SK-N-SH (cell line): Measurements from ENCODE around the gene C16orf74. TPM values are rescaled to one million over a fixed set of nuclear protein-coding genes. Genes with fewer than 3 reads are reported as not detected.

ENCODE experiments used
- CTCF ChIA-PET: fragments of 300-600, 350-600 bp; formaldehyde crosslinking; extraction: SDS; loops from one replicate; lab custom pipeline; 2021; lab: Yijun Ruan, JAX
- POLR2A ChIA-PET: fragments of 350-600 bp; sonication (Branson Sonifier 250); formaldehyde crosslinking; extraction: SDS; loops from one replicate; lab custom pipeline; 2020; ENCODE audit warnings: antibody characterized with exemption, inconsistent platforms; lab: Yijun Ruan, JAX
- DNase-seq: peaks from one replicate; pipeline ENCODE4 v3.0.0; 2012
- H2AFZ ChIP-seq: fragments of 200-600 bp; sonication (generic); 2 replicates; pipeline ENCODE4 v1.8.1; 2016; ENCODE audit warnings: antibody characterized with exemption, mild to moderate bottlenecking, low read depth
- H3F3A ChIP-seq: fragments of 200-600 bp; sonication (generic); replicated peaks from 2 replicates; pipeline ENCODE3; 2016; ENCODE audit warnings: antibody characterized with exemption, mild to moderate bottlenecking; ENCODE audit not compliant: insufficient read depth
- H3K27ac ChIP-seq, 2 experiments: fragments of 200-500 bp in 1 of 2; fragments of 200-600 bp in 1 of 2; sonication (Bioruptor generic) in 1 of 2; sonication (generic), shearing (Covaris generic) in 1 of 2; 2 replicates each; pipeline versions ENCODE4 v1.5.1 to v1.6.1; 2014 to 2016; ENCODE audit warnings: low read depth in 2 of 2, inconsistent platforms in 1 of 2, low read length in 1 of 2, mild to moderate bottlenecking in 1 of 2, mixed read lengths in 1 of 2
- H3K27me3 ChIP-seq: fragments of 200-600 bp; sonication (generic), shearing (Covaris generic); 2 replicates; pipeline ENCODE4 v1.6.1; 2016; ENCODE audit warnings: mixed run types; ENCODE audit not compliant: insufficient read depth
- H3K36me3 ChIP-seq, 2 experiments: fragments of 200-500 bp in 1 of 2; fragments of 200-600 bp in 1 of 2; sonication (Bioruptor generic) in 1 of 2; sonication (generic) in 1 of 2; replicated peaks in 1 of 2; 2 replicates each; pipeline versions ENCODE3 to v1.5.1; 2014 to 2016; ENCODE audit warnings: low read length in 1 of 2, mild to moderate bottlenecking in 1 of 2; ENCODE audit not compliant: insufficient read depth in 2 of 2, control insufficient read depth in 1 of 2
- H3K4me1 ChIP-seq, 2 experiments: fragments of 200-500 bp in 1 of 2; fragments of 200-600 bp in 1 of 2; sonication (Bioruptor generic) in 1 of 2; sonication (generic), shearing (Covaris generic) in 1 of 2; 2 replicates each; pipeline versions ENCODE4 v1.5.1 to v1.6.1; 2014 to 2016; ENCODE audit warnings: low read depth in 1 of 2, low read length in 1 of 2, mixed run types in 1 of 2; ENCODE audit not compliant: insufficient read depth in 2 of 2, control insufficient read depth in 1 of 2
- H3K4me2 ChIP-seq: fragments of 200-600 bp; sonication (generic), shearing (Covaris generic); 2 replicates; pipeline ENCODE4 v1.6.1; 2017; ENCODE audit warnings: mixed run types
- H3K4me3 ChIP-seq, 2 experiments: fragments of 200-500 bp in 1 of 2; fragments of 200-600 bp in 1 of 2; sonication (Bioruptor generic) in 1 of 2; sonication (generic), shearing (Covaris generic) in 1 of 2; 2 replicates each; pipeline versions ENCODE4 v1.5.1 to v1.8.1; 2014 to 2016; ENCODE audit warnings: low read depth in 2 of 2, inconsistent platforms in 1 of 2, low read length in 1 of 2, mild to moderate bottlenecking in 1 of 2, mixed read lengths in 1 of 2, moderate library complexity in 1 of 2
- H3K79me2 ChIP-seq: fragments of 200-600 bp; sonication (generic); 2 replicates; pipeline ENCODE4 v1.8.1; 2017; ENCODE audit warnings: mild to moderate bottlenecking; ENCODE audit not compliant: insufficient read depth
- H3K9ac ChIP-seq: fragments of 200-600 bp; sonication (generic); 2 replicates; pipeline ENCODE4 v1.6.1; 2017; ENCODE audit warnings: mixed run types
- H3K9me2 ChIP-seq: fragments of 200-600 bp; sonication (generic); 2 replicates; pipeline ENCODE4 v1.6.1; 2017; ENCODE audit warnings: mixed run types
- H3K9me3 ChIP-seq: fragments of 200-600 bp; sonication (generic); 2 replicates; pipeline ENCODE4 v1.6.1; 2017; ENCODE audit warnings: mixed run types, mild to moderate bottlenecking, moderate library complexity
- H4K20me1 ChIP-seq: fragments of 200-600 bp; sonication (generic); 2 replicates; pipeline ENCODE4 v1.6.1; 2017; ENCODE audit warnings: mild to moderate bottlenecking, mixed run types; ENCODE audit not compliant: insufficient read depth
- CHD2 ChIP-seq: fragments of 150-350 bp; IDR thresholded peaks from 2 replicates; pipeline ENCODE4 v1.6.1; 2018; ENCODE audit warnings: low read length; ENCODE audit not compliant: partially characterized antibody
- CTCF ChIP-seq: fragments of 200-600 bp; sonication (generic); IDR thresholded peaks from 2 replicates; pipeline ENCODE4 v1.6.1; 2017; ENCODE audit warnings: antibody characterized with exemption, mild to moderate bottlenecking, moderate library complexity
- ELF1 ChIP-seq: IDR thresholded peaks from 2 replicates; pipeline ENCODE4 v1.4.0; 2012
- FOXJ3 ChIP-seq: sonication (generic); formaldehyde crosslinking; IDR thresholded peaks from 2 replicates; pipeline ENCODE4 v1.5.1; 2020; ENCODE audit warnings: mild to moderate bottlenecking, missing genetic modification reagents
- FOXM1 ChIP-seq: IDR thresholded peaks from 2 replicates; pipeline ENCODE4 v1.4.0; 2012; ENCODE audit warnings: low read depth, mild to moderate bottlenecking
- GATA2 ChIP-seq: sonication (generic); formaldehyde crosslinking; IDR thresholded peaks from 2 replicates; pipeline ENCODE4 v1.5.0; 2020; ENCODE audit warnings: mild to moderate bottlenecking, missing genetic modification reagents
- JUND ChIP-seq: IDR thresholded peaks from 2 replicates; pipeline ENCODE4 v1.4.0; 2012
- MEF2A ChIP-seq: IDR thresholded peaks from 2 replicates; pipeline ENCODE4 v1.4.0; 2012; ENCODE audit warnings: low read depth, borderline replicate concordance
- MXI1 ChIP-seq: IDR thresholded peaks from 2 replicates; pipeline ENCODE4 v1.6.1; 2012; ENCODE audit warnings: mild to moderate bottlenecking, low read depth, low read length, improper control_type of control experiment
- PBX3 ChIP-seq: IDR thresholded peaks from 2 replicates; pipeline ENCODE4; 2012
- POLR2AphosphoS5 ChIP-seq: IDR thresholded peaks from 2 replicates; pipeline ENCODE4 v1.6.1; 2012; ENCODE audit warnings: low read depth, low read length
- RCOR1 ChIP-seq: fragments of 150-350 bp; IDR thresholded peaks from 2 replicates; pipeline ENCODE4 v1.6.1; 2017; ENCODE audit warnings: antibody characterized with exemption, low read length
- SMC3 ChIP-seq: IDR thresholded peaks from 2 replicates; pipeline ENCODE4 v1.6.1; 2012; ENCODE audit warnings: low read depth, low read length, improper control_type of control experiment
- TAF1 ChIP-seq: IDR thresholded peaks from 2 replicates; pipeline ENCODE4 v1.6.1; 2012; ENCODE audit warnings: low read depth, mild to moderate bottlenecking, low read length, moderate library complexity, borderline replicate concordance
- TCF12 ChIP-seq: IDR thresholded peaks from 2 replicates; pipeline ENCODE4 v1.4.0; 2012
- USF2 ChIP-seq: fragments of 150-350 bp; IDR thresholded peaks from 2 replicates; pipeline ENCODE4 v1.6.1; 2017; ENCODE audit warnings: antibody characterized with exemption, low read length, low read depth, borderline replicate concordance
- YY1 ChIP-seq: IDR thresholded peaks from 2 replicates; pipeline ENCODE4 v1.4.0; 2012; ENCODE audit warnings: low read depth, mild to moderate bottlenecking
- ZBTB33 ChIP-seq: IDR thresholded peaks from 2 replicates; pipeline ENCODE4 v1.4.0; 2012; ENCODE audit warnings: low read depth, borderline replicate concordance
- polyA plus RNA-seq, 3 experiments: library from polyadenylated mRNA; depleted of rRNA; stranded (reverse); fragments of >200 nt; gene quantifications; 2 replicates each; pipeline ENCODE4 v1.2.3, GENCODE V29; 2012
- TF ChIP-seq, protein P1 (sequence below): fragments of 150-350 bp; IDR thresholded peaks from 2 replicates; pipeline ENCODE4 v1.6.1; 2016; ENCODE audit warnings: mild to moderate bottlenecking, low read depth, low read length
- TF ChIP-seq, protein P2 (sequence below): IDR thresholded peaks from 2 replicates; pipeline ENCODE4 v1.4.0; 2012; ENCODE audit warnings: low read depth, borderline replicate concordance
- TF ChIP-seq, protein P3 (sequence below): IDR thresholded peaks from 2 replicates; pipeline ENCODE4 v1.4.0; 2012; ENCODE audit warnings: low read depth

C16orf74 gene
- polyA plus RNA-seq, 1 of the 3 experiments (the other 2 are of a cell fraction): 27.2 TPM

GRCh38 chr16:85685251-85685650 lies 65.6 kb downstream of the C16orf74 start (continued):
- TF ChIP-seq PBX3 (no peak), GATA2 (CRISPR knock-in tag) (no peak), FOXM1 (no peak)
- TF ChIP-seq, protein P1, sequence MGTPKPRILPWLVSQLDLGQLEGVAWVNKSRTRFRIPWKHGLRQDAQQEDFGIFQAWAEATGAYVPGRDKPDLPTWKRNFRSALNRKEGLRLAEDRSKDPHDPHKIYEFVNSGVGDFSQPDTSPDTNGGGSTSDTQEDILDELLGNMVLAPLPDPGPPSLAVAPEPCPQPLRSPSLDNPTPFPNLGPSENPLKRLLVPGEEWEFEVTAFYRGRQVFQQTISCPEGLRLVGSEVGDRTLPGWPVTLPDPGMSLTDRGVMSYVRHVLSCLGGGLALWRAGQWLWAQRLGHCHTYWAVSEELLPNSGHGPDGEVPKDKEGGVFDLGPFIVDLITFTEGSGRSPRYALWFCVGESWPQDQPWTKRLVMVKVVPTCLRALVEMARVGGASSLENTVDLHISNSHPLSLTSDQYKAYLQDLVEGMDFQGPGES: no peak
- TF ChIP-seq, all 33 proteins: peak for 0

- Histone ChIP-seq H3K27me3 (no peaks in the 10 kb centered on the region), H3K27ac (no peak overlapping the region), H4K20me1 (no peaks in the 10 kb centered on the region), H3K4me2 (no peak overlapping the region)
- TF ChIP-seq, protein P2, sequence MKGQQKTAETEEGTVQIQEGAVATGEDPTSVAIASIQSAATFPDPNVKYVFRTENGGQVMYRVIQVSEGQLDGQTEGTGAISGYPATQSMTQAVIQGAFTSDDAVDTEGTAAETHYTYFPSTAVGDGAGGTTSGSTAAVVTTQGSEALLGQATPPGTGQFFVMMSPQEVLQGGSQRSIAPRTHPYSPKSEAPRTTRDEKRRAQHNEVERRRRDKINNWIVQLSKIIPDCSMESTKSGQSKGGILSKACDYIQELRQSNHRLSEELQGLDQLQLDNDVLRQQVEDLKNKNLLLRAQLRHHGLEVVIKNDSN: no peak
- TF ChIP-seq POLR2AphosphoS5 (no peak), MXI1 (no peak), TCF12 (no peak), CTCF (no peak), GATA2 (CRISPR knock-in tag) (no peak), ELF1 (no peak), PBX3 (no peak), SMC3 (no peak), CHD2 (no peak), YY1 (no peak), TAF1 (no peak), ZBTB33 (no peak), MEF2A (no peak), USF2 (no peak), RCOR1 (no peak), JUND (no peak), FOXJ3 (CRISPR knock-in tag) (no peak)
- TF ChIP-seq, protein P1: no peak
- TF ChIP-seq, protein P3, sequence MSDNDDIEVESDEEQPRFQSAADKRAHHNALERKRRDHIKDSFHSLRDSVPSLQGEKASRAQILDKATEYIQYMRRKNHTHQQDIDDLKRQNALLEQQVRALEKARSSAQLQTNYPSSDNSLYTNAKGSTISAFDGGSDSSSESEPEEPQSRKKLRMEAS: no peak
- TF ChIP-seq, all 33 proteins: peak for 0
- Histone ChIP-seq H3K9ac (no peak overlapping the region), H3K9me3 (no peaks in the 10 kb centered on the region), H3K9me2 (no peaks in the 10 kb centered on the region), H3K79me2 (peaks cover 22% of the 10 kb centered on the region; the same call in 1 of the 2 replicates), H3F3A (peaks cover 6% of the 10 kb centered on the region), H2AFZ (no peak overlapping the region), H3K4me3 (no peak overlapping the region), H3K36me3 (peaks cover 6 to 13% of the 10 kb centered on the region in 2 experiments), H3K4me1 (peaks cover 0 to 11% of the 10 kb centered on the region in 2 experiments; a peak in 1 of 4 replicates)
- POLR2A ChIA-PET: no interaction called here
- CTCF ChIA-PET: interaction anchor here (1.5 to 13.2 kb wide), 4 partner anchors 9 to 568 kb away, joined by 4 to 138 read pairs (median 10); no protein-coding TSS in a partner anchor
- DNase-seq: no peak
These were observed 67.5 kb downstream of the C16orf74 start for GRCh38 chr16:85683363-85683762.
